HG02642 (cell line): ENCODE results near the gene ADPRS.

Source experiments
- ATAC-seq: cut with Tn5 transposase; IDR thresholded peaks from one replicate; pipeline ENCODE4 v1.9.1; 2021; ENCODE audit warnings: mild to moderate bottlenecking; ENCODE audit not compliant: unreplicated experiment, poor library complexity

ADPRS gene

GRCh38 chr1:36128126-36128904 lies 39.6 kb downstream of the ADPRS start:
- ATAC-seq, result no peak

GRCh38 chr1:36128905-36129206 lies 40.2 kb downstream of the ADPRS start:
- ATAC-seq, result no peak

GRCh38 chr1:36132029-36132428 lies 43.3 kb downstream of the ADPRS start:
- no peak for ATAC-seq

GRCh38 chr1:36133484-36133883 lies 44.8 kb downstream of the ADPRS start:
- no peak for ATAC-seq

- no peak for ATAC-seq
Observed at GRCh38 chr1:36134031-36134430, 45.3 kb downstream of the ADPRS start.

GRCh38 chr1:36134505-36135329 lies 46.0 kb downstream of the ADPRS start:
- no peak for ATAC-seq

GRCh38 chr1:36135330-36135667 lies 46.6 kb downstream of the ADPRS start:
- ATAC-seq, result no peak

GRCh38 chr1:36135796-36136195 lies 47.1 kb downstream of the ADPRS start:
- ATAC-seq, result no peak

GRCh38 chr1:36136535-36136934 lies 47.8 kb downstream of the ADPRS start:
- ATAC-seq, result no peak

GRCh38 chr1:36137226-36137625 lies 48.5 kb downstream of the ADPRS start:
- no peak for ATAC-seq

- no peak for ATAC-seq
Observed at GRCh38 chr1:36137776-36138175, 49.1 kb downstream of the ADPRS start.

- ATAC-seq, result no peak
Observed at GRCh38 chr1:36139521-36139920, 50.8 kb downstream of the ADPRS start.

GRCh38 chr1:36142121-36142520 lies 53.4 kb downstream of the ADPRS start:
- no peak for ATAC-seq

GRCh38 chr1:36143424-36143823 lies 54.7 kb downstream of the ADPRS start:
- ATAC-seq, result no peak
